ENCODE results near the gene PLK4.
"Not testable (repeated sequence)": the region's sequence is repeated elsewhere in the genome, so short reads cannot be mapped to it uniquely, and the experiment has no call there.

PLK4 gene

DNA sequence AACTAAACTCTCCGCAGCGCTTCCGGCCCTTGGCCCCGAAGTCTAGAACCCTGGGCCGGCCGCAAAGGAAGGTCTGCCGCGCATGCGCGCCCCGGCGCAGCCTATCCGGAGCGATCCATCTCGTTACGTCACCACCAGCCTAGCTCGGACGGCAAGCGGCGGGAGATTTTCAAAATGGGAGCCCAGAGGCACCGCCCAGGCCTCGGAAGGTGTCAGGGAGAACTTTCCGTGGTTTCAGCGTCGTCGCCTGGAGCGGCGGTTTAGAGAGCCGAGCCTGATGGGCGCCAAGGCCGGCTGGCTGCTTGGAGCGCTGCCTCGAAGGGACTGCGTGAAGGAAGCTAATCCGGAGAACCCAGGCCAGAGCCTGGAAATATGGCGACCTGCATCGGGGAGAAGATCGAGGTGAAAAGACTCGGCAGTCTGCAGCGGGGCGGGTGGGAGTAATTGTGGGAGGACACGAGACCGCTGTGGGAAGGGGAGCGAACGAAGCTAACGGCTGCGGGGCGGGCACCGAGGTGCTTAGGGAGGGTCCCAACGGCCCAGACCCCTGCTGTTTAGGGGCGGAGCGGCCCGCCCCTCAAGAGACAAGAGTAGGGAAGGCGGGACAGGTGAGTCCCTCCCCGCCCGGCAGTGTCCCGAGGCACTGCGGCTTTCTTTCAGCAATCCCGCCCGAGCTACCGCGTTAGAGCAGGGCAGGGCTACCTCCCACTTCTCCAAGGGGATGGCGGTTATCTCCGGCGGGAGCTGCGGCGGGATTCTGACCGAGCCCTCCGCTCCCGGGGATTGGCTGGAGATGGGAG is at the start of gene PLK4:
Gene PLK4, plus strand, starts transcription at position 131 of the 800 bp plus-strand sequence. Its CDS starts 242 bp downstream, at position 373.
- DNase-seq, result peak; percentile 95

DNA sequence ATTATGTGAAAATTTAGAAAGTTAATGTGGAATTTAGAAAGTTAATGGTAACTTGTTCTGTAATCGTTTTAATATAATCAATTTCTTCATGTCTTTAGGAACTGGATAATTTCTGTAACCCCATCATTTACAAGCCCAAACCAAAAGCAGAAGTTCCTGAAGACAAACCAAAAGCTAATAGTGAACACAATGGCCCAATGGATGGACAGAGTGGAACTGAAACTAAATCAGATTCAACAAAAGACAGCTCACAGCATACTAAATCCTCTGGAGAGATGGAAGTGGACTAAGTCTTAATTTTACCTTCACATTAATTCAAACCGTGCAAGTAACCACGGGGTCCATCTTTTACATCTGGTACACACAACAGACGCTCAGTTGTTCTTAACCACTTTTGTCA is 48.1 kb upstream of the PLK4 start:
- DNase-seq, result no peak

DNA sequence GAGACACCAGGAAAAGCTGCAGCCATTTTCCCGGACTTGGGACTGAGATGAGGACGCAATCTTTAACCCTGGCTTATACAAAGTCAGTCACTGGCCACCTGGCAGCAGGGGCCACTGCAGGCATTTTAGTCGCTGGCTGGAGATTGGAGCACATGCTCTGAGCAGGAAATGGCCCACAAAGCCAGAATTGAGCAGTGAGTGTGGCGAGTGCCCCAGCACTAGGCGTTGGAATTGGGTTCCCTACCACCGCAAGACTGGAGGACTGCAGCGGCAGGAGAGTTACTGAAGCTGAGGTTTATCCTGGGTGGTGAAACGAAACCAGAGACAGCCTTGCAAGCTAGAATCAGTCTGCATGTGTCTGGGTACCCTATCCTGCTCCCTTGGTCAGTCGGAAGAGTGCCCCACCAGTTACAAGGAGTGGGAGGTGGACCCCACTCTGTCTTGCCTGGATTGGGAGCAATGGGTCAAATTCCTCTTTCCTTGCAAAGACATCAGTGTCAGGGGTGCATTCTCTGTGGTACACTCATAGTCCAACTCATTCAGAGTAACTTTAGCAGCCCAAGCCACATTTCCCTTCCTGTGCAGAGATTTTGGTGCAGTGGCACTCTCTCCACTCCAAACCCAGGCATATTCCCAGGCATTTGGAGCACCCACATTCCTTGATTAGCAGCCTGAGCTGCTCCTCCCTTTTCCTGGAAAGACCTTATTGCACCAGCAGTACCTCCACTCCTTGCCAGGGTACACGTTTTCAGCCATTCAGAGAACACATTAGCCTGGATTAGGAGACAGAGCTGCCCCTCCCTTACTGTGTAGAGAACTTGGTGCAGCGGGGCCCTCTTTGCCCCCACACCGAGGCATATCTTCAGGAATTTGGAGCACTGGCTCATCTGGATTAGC is 36.7 kb upstream of the PLK4 start:
- no peak for DNase-seq

DNA sequence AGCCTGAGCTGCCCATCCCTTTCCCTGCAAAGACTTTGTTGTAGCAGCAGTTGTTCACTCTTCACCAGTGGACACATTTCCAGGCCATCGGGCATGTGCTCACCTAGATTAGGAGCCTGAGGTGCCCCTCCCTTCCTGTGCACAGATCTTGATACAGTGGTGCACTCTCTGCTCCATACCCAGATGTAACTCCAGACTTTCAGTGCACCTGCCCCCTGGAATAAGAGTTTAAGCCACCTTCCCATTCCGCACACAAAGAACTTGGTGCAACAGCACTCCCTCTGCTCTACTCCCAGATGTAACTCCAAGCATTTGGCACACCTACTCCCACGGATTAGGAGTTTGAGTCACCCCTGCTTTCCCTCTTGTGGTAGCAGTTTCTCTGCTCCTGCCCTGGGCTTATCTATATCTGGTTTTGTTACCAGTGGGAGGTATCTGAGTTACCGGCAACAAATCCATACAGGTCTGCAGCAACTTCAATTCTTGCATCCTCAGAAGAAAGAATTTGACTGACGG is 36.0 kb upstream of the PLK4 start:
- DNase-seq, result no peak

DNA sequence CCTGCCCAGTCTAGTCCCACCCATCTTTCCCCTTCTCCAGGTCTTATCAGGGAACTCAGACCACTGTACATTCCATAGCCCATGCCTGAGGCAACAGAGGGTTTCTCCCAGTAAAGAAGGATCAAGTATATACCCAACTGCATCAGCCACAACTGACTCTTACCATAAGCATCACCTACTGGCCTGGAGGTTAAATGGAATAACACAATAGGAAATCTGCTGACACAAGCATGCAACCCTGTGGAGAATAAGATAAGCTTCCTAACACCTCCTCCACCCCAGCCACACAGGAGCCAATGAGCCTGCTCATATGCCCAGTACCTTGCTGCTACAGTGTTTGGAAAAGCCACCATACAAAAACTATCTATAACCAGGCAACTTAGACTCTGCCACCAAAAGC is 34.6 kb upstream of the PLK4 start:
- no peak for DNase-seq

DNA sequence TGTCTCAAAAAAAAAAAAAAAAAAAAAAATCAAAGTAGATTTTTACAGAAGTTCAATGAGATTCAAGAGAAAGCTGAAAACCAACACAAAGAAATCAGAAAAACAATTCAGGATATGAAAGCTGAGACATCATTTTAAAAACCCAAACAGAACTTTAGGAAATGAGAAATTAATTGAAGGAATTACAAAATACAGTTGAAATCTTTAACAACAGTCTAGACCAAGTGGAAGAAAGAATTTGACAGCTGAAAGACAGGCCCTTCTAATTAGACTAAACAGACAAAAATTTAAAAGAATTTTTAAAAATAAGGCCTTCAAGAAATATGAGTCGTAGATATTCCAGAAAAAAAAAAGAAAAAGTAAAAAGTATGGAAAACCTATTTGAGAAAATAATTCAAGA is 33.9 kb upstream of the PLK4 start:
- no peak for DNase-seq

DNA sequence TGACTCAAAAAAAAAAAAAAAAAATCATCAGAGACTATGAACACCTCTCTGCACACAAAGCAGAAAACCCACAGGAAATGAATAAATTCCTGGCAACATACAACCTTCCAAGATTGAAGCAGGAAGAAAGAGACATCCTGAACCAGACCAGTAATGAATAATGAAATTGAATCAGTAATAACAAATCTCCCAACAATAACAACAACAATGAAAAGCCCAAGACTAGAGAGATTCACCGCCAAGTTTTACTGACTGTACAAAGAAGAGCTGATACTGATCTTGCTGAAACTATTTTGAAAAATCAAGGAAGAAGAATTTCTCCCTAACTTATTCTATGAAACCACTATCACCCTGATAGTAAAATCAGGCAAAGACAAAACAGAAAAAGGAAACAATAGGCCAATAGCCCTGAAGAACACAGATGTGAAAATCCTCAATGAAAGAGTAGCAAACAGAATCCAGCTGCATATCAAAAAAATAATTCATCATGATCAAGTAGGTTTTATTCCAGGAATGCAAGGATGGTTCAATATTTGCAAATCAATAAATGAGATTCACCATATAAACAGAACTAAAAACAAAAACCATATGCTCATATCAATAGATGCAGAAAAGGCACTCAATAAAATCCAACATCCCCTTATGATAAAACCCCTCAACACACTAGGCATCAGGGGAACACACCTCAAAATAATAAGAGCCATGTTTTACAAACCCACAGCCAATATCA is 31.0 kb upstream of the PLK4 start:
- no peak for DNase-seq

DNA sequence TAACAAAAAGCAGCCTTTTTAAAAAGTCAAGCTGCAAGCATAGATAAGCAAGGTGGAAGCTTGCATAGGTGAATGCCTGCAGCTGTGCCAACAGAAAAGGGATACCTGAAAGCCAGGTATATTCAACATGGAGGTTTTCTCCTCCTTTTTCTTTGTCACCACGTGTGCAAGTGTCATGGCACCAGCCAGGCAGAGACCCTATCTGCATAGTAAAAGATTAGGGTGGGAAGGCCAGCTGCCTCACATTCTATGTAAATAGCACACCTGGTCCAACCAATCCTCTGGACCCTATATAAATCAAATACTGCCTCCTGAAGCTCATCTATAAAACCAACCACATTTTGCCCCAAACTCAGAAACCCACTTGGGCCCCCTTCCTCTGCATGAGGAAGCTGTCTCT is 28.0 kb upstream of the PLK4 start:
- no peak for DNase-seq

DNA sequence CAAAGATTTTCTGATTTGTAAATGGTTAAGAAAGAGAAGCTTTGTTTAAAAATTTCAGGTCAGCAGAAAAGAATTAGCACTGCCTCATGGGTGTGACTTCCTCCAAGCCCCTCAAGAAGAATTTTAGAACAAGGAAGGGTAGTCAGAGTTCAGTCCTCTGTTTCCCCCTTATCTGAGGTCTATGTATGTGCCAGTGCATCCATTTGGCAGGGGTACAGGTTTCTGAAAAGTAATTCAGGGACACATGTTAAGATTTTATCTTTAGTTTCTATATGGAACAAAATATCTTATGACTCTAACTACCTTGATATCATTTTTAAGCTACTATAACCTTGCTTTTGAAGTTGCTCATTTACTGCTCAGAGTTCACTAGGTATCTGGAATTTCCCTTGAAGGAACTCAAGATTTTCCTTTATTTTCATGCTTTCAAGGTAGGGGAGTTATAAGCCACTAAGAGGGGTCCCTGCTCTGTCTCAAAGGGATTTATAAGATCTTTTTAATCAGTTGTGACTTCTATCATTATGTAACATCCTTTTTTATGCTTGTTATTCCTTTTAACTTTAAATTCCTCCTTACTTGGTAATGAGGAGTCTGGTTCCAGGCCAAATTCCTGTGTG is 24.4 kb upstream of the PLK4 start:
- DNase-seq, result no peak

DNA sequence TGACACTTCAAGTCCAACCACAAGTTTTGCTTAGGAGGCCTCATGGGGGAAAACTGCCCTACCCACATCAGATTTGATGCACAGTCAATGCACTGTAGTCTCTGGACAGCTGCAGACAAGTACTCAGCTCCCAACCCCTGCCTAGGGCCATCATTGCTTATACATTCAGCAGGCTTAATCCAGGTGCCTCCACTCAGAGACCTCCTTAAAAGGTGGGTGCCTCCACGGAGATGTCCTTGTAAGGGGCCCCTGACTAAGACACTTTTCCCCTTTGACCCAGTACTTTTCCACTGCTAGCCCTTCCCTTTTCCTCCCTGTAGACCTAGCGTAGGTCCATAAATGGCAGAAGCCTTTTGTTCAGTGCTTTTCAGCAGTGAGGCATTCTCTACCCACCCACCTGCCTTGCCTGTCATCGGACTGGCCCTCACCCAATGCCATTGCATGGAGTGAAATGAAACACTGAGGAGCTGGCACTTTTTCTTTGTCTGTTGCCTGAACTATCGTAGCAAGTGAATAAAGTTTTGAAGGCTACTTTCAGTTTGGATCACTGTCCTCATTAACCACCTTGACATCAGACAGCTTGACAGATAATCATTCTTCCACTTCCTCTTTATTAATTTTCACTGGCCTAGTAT is 23.8 kb upstream of the PLK4 start:
- no peak for DNase-seq

DNA sequence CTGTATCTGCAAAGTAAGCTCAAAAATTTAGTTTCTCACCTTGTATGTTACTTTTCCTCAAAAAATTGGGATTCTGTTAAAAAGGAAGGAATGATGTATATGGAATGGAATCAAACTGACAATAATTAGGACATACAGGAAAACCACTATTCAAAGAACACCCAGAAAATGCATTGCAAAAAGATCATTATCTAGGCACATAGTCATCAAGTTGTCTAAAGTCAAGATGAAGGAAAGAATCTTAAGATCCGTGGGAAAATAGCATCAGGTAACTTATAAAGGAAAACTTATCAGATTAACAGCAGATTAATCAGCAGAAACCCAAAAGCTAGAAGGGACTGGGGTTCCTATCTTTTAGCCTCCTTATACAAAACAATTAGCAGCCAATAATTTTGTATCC is 23.1 kb upstream of the PLK4 start:
- no peak for DNase-seq

DNA sequence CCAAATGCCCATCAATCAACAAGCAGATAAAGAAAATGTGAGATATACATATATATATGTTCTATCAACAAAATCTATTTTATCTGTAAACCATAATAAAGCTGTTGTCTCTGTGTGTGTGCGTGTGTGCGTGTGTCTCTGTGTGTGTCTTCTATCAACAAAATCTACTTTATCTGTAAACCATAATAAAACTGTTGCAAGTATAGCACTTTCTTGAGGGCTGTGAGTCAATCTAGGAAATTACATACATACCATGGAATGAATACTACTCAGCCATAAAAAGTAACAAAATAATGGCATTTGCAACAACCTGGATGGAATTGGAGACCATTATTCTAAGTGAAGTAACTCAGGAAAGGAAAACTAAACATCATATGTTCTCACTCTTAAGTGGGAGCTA is 12.5 kb upstream of the PLK4 start:
- no peak for DNase-seq

DNA sequence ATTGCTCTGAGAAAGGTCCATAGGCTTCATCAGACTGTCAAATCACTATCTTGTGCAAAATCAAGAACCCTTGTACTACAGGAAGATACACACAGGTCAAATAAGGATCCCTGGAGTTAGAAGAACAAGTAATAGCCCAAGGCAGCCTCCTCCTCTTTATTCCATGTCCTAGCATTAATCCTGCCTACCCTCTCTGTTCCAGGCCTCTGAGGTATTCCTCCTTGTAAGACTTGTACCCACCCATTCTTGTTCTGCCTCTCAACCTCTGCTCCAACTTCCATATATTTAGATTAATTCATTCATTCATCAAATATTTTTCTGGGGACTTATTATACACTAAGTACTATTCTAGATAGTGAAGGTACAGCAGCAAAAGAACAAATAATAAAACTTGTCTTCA is 10.4 kb upstream of the PLK4 start:
- no peak for DNase-seq

DNA sequence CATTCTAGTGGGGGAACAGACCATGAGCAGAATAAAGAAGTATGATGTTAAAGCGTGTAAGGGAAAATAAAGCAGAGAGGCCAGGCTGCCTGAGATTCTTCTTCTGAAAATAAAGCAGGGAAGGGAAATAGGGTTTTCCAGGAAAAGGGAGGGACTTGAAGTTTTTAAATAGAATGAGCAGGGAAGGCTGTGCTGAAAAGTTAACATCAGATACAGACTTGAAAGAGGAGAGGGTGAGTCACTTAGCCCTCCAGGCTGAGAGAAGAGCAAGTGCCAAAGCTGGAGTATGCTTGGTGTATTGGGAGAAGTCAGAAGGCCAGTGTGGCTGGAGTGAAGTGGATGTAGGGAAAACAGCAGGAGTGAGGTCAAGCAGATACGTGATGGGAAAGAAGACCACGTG is 10.0 kb upstream of the PLK4 start:
- DNase-seq, result no peak

DNA sequence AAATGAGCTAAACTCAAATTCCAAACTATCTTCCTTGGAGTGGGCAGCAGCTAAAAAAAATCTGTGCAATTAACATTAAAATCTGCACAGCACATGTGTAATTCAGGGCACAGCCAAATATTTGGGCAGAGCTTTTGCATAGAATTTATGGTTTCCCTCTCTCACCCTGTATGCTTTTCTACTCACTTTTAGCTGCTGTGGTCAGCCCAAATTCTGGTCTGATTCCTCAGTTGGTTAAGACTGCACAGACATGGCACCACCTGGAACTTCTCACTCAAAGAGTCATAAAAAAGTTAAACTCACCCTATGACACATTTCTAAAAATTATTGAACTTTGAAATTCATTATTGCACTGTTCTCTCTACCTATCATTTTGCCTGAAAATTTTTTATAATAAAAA is 4.9 kb upstream of the PLK4 start:
- no peak for DNase-seq

DNA sequence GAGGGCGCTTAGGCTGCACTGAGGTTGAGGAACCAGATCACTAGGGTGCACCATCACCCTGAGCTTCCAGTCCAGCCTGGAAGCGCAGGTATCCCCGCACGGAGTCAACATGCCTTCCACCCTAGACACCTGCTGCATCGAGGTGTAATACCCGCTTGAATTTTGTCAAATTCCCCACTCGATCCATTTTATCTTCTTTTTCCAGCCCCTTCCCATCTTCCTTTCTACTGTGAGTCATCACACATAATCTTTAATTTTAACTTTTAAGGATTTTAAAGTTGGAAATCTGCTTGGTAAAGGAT is 821 bp downstream of the PLK4 start:
- DNase-seq, result no peak

DNA sequence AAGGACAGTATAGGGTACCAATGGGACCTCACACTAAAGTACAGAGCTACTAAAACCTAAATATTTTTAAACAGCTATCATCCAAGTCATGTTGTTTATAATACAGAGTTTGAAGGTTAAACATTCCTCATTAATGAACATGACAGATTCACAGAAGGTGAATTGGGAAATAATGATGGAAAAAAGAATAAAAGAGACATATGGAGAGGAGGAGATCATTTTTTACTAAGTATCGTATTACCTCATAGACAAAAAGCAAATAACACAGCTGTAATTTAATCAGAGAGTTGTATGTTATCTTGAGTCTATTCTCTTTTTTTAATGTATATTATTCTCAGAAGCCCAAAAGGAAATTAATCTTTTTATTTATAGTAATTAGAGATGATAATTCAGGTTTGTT is 7.9 kb downstream of the PLK4 start:
- peak; percentile 60 for DNase-seq

DNA sequence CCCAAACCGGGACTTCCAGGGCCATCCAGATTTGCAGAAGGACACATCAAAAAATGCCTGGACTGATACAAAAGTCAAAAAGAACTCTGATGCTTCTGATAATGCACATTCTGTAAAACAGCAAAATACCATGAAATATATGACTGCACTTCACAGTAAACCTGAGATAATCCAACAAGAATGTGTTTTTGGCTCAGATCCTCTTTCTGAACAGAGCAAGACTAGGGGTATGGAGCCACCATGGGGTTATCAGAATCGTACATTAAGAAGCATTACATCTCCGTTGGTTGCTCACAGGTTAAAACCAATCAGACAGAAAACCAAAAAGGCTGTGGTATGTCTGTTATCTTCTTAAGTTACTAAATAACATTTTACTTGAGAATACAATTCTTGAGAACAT is 9.2 kb downstream of the PLK4 start:
- peak; percentile 34 for DNase-seq

DNA sequence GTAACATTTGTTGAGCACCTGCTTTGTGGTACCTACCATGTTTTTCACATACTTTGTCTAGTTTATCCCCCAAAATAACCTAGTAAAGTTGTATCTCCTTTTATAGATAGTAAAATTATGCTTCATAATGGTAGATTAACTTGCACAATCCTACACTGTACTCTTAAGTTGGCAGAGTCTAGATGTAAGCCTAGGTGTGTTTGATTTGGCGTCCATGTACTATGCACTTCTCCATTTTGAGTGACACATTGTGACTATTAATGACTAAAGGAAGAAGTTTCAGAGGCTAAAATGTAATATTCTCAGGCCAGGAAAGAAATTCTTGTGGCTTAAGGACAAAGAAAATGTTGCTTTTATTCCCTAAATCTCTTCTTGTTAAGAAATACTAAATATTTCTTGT is 15.4 kb downstream of the PLK4 start:
- no peak for DNase-seq

DNA sequence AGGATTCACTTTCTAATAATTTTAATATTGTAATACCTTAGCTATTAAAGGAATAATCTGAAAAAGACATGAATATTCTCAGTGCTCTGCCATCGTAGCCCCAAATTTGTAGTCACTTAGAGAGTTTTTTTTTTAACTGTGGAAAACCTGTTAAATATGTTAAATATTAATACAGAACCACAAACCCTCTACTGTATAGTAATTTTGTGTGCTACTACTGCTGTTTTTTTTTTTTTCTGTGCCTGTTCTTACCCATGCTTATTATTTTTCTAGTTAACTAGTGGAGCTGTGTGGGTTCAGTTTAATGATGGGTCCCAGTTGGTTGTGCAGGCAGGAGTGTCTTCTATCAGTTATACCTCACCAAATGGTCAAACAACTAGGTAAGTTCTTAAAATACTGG is 15.8 kb downstream of the PLK4 start:
- DNase-seq, result no peak

DNA sequence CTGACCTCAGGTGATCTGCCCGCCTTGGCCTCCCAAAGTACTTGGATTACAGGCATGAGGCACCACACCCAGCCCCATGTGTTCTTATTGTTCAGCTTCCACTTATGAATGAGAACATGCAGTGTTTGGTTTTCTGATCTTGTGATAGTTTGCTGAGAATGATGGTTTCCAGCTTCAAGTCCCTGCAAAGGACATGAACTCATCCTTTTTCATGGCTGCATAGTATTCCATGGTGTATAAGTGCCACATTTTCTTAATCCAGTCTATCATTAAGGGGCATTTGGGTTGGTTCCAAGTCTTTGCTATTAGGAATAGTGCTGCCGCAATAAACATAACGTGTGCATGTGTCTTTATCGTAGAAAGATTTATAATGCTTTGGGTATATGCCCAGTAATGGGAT is 19.0 kb downstream of the PLK4 start:
- not testable (repeated sequence) for DNase-seq

DNA sequence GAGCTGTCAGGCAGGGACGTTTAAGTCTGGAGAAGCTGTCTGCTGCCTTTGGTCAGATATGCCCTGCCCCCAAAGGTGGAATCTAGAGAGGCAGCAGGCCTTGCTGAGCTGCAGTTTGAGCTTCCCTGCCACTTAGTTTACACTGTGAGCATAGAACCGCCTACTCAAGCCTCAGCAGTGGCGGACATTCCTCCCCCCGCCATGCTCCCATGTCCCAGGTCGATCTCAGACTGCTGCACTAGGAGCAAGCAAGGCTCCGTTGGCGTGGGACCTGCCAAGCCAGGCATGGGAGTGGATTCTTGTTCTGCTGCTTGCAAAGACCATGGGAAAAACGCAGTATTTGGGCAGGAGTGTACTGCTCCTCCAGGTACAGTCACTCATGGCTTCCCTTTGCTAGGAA is 24.3 kb downstream of the PLK4 start:
- DNase-seq, result no peak

DNA sequence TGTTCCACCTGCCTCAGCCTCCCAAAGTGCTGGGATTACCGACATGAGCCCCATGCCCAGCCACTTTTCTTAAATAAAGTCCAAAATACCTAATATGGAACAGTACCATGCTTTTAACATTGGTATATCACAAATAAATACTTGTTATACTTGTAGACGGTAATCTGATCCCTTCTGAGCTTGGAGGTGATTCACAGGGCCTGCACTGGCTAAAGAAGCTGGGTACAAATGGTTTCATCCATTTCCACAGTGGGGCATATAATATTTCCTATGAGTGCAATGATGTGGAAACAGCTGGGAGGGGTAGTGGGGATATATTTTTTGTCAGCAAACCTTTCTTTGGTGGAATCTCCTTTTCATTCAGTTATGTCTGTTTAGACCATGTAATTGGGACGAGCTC is 35.8 kb downstream of the PLK4 start:
- no peak for DNase-seq
